ENCODE data around the gene PTPRK. TPM values are rescaled to one million over a fixed set of nuclear protein-coding genes. Genes with fewer than 3 reads are reported as not detected.
A peak's percentile ranks its signal among the peaks of the same experiment; 100 is the strongest.

PTPRK gene
- total and polyA plus RNA-seq, 2 of the 8 experiments (the other 6 are each of a cell fraction or from before 2014, with no cell fraction given): 11.4 to 47.3 TPM

DNA sequence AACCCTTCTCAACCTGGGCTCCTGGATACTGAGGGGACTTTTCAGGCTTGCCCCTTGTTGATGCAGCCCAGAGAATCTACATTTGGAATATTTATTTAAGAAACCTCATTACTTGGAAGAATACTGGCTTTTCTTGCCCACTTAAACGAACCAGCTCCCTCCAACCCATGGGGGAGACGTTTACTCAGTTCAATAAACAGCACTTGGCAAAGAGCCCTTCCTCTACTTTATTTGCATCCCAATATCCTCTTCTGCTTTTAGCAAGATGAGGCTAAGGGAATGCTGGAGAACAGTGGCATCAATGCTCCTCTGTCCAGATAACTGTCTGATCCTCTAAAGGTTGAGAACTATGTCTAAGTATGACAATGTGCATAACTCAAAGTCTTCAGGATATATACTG lies 22.2 kb downstream of the PTPRK start:
- H3K4me3 ChIP-seq (ENCODE audit: extremely low read depth in 1 of 4, insufficient read depth in 2 of 4, low read depth in 3 of 4, low read length in 4 of 4): no peak overlapping the region
- H4K5ac ChIP-seq (ENCODE audit: insufficient read length, low read depth, low read length): no peak overlapping the region
- peak overlapping the region; percentile 48 to 66 for H3K4me2 ChIP-seq (ENCODE audit: insufficient read depth in 1 of 2, low read depth in 2 of 2, low read length in 2 of 2)
- no peak overlapping the region for H2BK5ac ChIP-seq (ENCODE audit: low read depth, low read length)
- no peak overlapping the region for H3K9ac ChIP-seq (replicated peaks in 1 of 4; ENCODE audit: extremely low read depth in 1 of 4, low read depth in 3 of 4, low read length in 3 of 4)
- no peaks in the 10 kb centered on the region for H3K23me2 ChIP-seq (ENCODE audit: low read depth, low read length)
- H2BK120ac ChIP-seq (replicated peaks; ENCODE audit: low read depth, low read length): peak overlapping the region; percentile 47
- 0 out of 2 replicates have a peak, but pooled peaks cover 2% of the 10 kb centered on the region for H3K79me1 ChIP-seq (ENCODE audit: low read depth, low read length)
- H3K27ac ChIP-seq (ENCODE audit: low read depth, low read length): no peak overlapping the region
- H2BK12ac ChIP-seq (ENCODE audit: low read depth, low read length): no peak overlapping the region
- no peak for FAIRE-seq
- POLR2A ChIA-PET (ENCODE audit: partially characterized antibody): interaction anchor here (0.6 kb wide), 1 partner anchor 39 kb away, joined by 5 read pairs; no protein-coding TSS in a partner anchor
- no peak overlapping the region for H4K91ac ChIP-seq (replicated peaks; ENCODE audit: insufficient read length, low read length)
- no peaks in the 10 kb centered on the region for H3K9me3 ChIP-seq (ENCODE audit: insufficient read depth in 2 of 2, low read depth in 1 of 2, low read length in 1 of 2)
- peaks cover 0 to 69% of the 10 kb centered on the region in 2 experiments; a peak in 2 of 4 replicates for H3K79me2 ChIP-seq (ENCODE audit: control insufficient read depth in 1 of 2, insufficient read depth in 2 of 2, low read length in 2 of 2)
- H2BK15ac ChIP-seq (ENCODE audit: low read length): no peak overlapping the region
- H3K4ac ChIP-seq (replicated peaks; ENCODE audit: insufficient read length, low read depth, low read length): no peak overlapping the region
- no peak overlapping the region for H2BK20ac ChIP-seq (ENCODE audit: low read length)
- H3K56ac ChIP-seq (replicated peaks; ENCODE audit: insufficient read length, low read depth, low read length): peak overlapping the region; percentile 30
- H3K18ac ChIP-seq (ENCODE audit: extremely low read depth, low read length): no peak overlapping the region
- H2AK5ac ChIP-seq (ENCODE audit: low read depth, low read length): no peak overlapping the region
- no peak overlapping the region for H3K14ac ChIP-seq (ENCODE audit: insufficient read length)
- H3K27me3 ChIP-seq (replicated peaks in 1 of 4; ENCODE audit: control insufficient read depth in 3 of 4, extremely low read depth in 1 of 4, insufficient read depth in 3 of 4, low read length in 3 of 4): no peaks in the 10 kb centered on the region; a peak in 2 of 7 replicates
- H3K23ac ChIP-seq (ENCODE audit: insufficient read length): no peak overlapping the region
- CTCF ChIA-PET (ENCODE audit: partially characterized antibody): interaction anchor here (0.6 to 1.2 kb wide), 4 partner anchors 12 to 375 kb away, joined by 3 to 5 read pairs (median 4); no protein-coding TSS in a partner anchor
- 22% methylated on average over 2 of the region's 2 CpGs; no CpG with 5 or more reads in 1 of the 2 experiments for WGBS, 2 experiments (ENCODE audit: extremely low coverage in 1 of 2, insufficient coverage in 1 of 2, insufficient read length in 1 of 2, insufficient replicate concordance in 2 of 2, low coverage in 1 of 2, low lambda C conversion rate in 2 of 2, missing lambda C conversion rate in 1 of 2)
- H3K4me1 ChIP-seq (replicated peaks in 1 of 4; ENCODE audit: control insufficient read depth in 3 of 4, insufficient read depth in 4 of 4, low read length in 3 of 4): peaks cover 0 to 22% (median 7%) of the 10 kb centered on the region in 4 experiments; a peak in 3 of 7 replicates
- no peak for DNase-seq (ENCODE audit: low read depth in 1 of 2, low spot score in 2 of 2)
- H3K36me3 ChIP-seq (ENCODE audit: control insufficient read depth in 2 of 4, insufficient read depth in 4 of 4, low read length in 3 of 4): no peaks in the 10 kb centered on the region; a peak in 1 of 8 replicates
- H2AFZ ChIP-seq (ENCODE audit: low read length): no peak overlapping the region
- no peak overlapping the region for H4K8ac ChIP-seq (ENCODE audit: extremely low read depth, insufficient read depth, low read length)
- H4K20me1 ChIP-seq (replicated peaks in 1 of 2; ENCODE audit: control insufficient read depth in 1 of 2, insufficient read depth in 2 of 2, low read length in 2 of 2): peaks cover 13% of the 10 kb centered on the region in 2 experiments
- TF ChIP-seq SIRT6 (IDR thresholded peaks at IDR 0.05; ENCODE audit: low read length) (no peak), SP4 (IDR thresholded peaks at IDR 0.05; ENCODE audit: low read length) (no peak), SUZ12 (IDR thresholded peaks at IDR 0.05; ENCODE audit: low read length) (no peak), EZH2 (IDR thresholded peaks at IDR 0.05; ENCODE audit: low read depth, low read length, severe bottlenecking) (no peak), BACH1 (IDR thresholded peaks at IDR 0.05; ENCODE audit: low read length) (no peak), CBX5 (IDR thresholded peaks at IDR 0.05; ENCODE audit: low read depth, low read length) (no peak), SP1 (IDR thresholded peaks at IDR 0.05; ENCODE audit: low read depth, low read length) (no peak), YY1 (IDR thresholded peaks at IDR 0.05; ENCODE audit: low read depth, low read length) (no peak), MAFK (IDR thresholded peaks at IDR 0.05; ENCODE audit: low read depth, low read length) (no peak), RXRA (IDR thresholded peaks at IDR 0.05; ENCODE audit: insufficient read depth, low read depth, low read length) (no peak), TCF12 (IDR thresholded peaks at IDR 0.05; ENCODE audit: low read depth, low read length) (no peak)
- TF ChIP-seq, protein P1, sequence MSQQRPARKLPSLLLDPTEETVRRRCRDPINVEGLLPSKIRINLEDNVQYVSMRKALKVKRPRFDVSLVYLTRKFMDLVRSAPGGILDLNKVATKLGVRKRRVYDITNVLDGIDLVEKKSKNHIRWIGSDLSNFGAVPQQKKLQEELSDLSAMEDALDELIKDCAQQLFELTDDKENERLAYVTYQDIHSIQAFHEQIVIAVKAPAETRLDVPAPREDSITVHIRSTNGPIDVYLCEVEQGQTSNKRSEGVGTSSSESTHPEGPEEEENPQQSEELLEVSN (IDR thresholded peaks at IDR 0.05): no peak
- TF ChIP-seq, protein P2, sequence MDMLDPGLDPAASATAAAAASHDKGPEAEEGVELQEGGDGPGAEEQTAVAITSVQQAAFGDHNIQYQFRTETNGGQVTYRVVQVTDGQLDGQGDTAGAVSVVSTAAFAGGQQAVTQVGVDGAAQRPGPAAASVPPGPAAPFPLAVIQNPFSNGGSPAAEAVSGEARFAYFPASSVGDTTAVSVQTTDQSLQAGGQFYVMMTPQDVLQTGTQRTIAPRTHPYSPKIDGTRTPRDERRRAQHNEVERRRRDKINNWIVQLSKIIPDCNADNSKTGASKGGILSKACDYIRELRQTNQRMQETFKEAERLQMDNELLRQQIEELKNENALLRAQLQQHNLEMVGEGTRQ (IDR thresholded peaks at IDR 0.05; ENCODE audit: low read length): no peak
